MM.1S (cell line): ENCODE results near the gene RPTOR.

Source experiments
- DNase-seq: peaks from one replicate; pipeline ENCODE4 v3.0.0-alpha.2; 2015
- H2AFZ ChIP-seq: fragments of 300-600 bp; sonication (generic); 2 replicates; pipeline ENCODE4 v1.6.0; 2016; ENCODE audit warnings: antibody characterized with exemption, low read length
- H3F3A ChIP-seq: fragments of 300-600 bp; sonication (generic); 2 replicates; pipeline ENCODE4 v1.6.1; 2016; ENCODE audit warnings: mild to moderate bottlenecking, antibody characterized with exemption, low read length, moderate library complexity, mixed read lengths; ENCODE audit not compliant: insufficient read depth
- H3K27ac ChIP-seq: fragments of 300-600 bp; sonication (generic); 2 replicates; pipeline ENCODE4 v1.5.1; 2016; ENCODE audit warnings: mild to moderate bottlenecking, low read length
- H3K27me3 ChIP-seq: fragments of 300-600 bp; sonication (generic); replicated peaks from 2 replicates; pipeline ENCODE4 v1.6.0; 2016; ENCODE audit warnings: low read length; ENCODE audit not compliant: insufficient read depth
- H3K36me3 ChIP-seq: fragments of 300-600 bp; sonication (generic); replicated peaks from 2 replicates; pipeline ENCODE4 v1.6.1; 2016; ENCODE audit warnings: mild to moderate bottlenecking, low read length, mixed read lengths; ENCODE audit not compliant: insufficient read depth
- H3K4me1 ChIP-seq: fragments of 300-600 bp; sonication (generic); 2 replicates; pipeline ENCODE4 v1.6.1; 2016; ENCODE audit warnings: low read length, mixed read lengths
- H3K4me2 ChIP-seq: fragments of 300-600 bp; sonication (generic); 2 replicates; pipeline ENCODE4 v1.6.0; 2016; ENCODE audit warnings: low read depth, low read length
- H3K4me3 ChIP-seq: fragments of 300-600 bp; sonication (generic); 2 replicates; pipeline ENCODE4 v1.5.1; 2016; ENCODE audit warnings: low read length, mixed read lengths
- H3K79me2 ChIP-seq: fragments of 300-600 bp; sonication (generic); 2 replicates; pipeline ENCODE4 v1.6.1; 2016; ENCODE audit warnings: mixed run types, low read length, mixed read lengths
- H3K9ac ChIP-seq: fragments of 300-600 bp; sonication (generic); 2 replicates; pipeline ENCODE4 v1.6.1; 2016; ENCODE audit warnings: low read length, mixed read lengths
- H3K9me2 ChIP-seq: fragments of 300-600 bp; sonication (generic); replicated peaks from 2 replicates; pipeline ENCODE4 v1.6.1; 2016; ENCODE audit warnings: mild to moderate bottlenecking, low read length, mixed read lengths; ENCODE audit not compliant: insufficient read depth
- H3K9me3 ChIP-seq: fragments of 300-600 bp; sonication (generic); replicated peaks from 2 replicates; pipeline ENCODE4 v1.6.1; 2016; ENCODE audit warnings: mild to moderate bottlenecking, low read length, mixed read lengths; ENCODE audit not compliant: insufficient read depth
- H4K20me1 ChIP-seq: fragments of 300-600 bp; sonication (generic); 2 replicates; pipeline ENCODE4 v1.6.1; 2016; ENCODE audit warnings: mild to moderate bottlenecking, low read length, moderate library complexity, mixed read lengths; ENCODE audit not compliant: insufficient read depth
- EZH2 ChIP-seq: fragments of 300-600 bp; sonication (generic); optimal IDR thresholded peaks from 2 replicates; pipeline ENCODE3; 2017; ENCODE audit warnings: low read depth, mild to moderate bottlenecking, antibody characterized with exemption, low read length, mixed read lengths
- EZH2phosphoT487 ChIP-seq: fragments of 300-600 bp; sonication (generic); IDR thresholded peaks from 2 replicates; pipeline ENCODE4 v1.6.1; 2018; ENCODE audit warnings: antibody characterized with exemption, low read length
- TF ChIP-seq, protein P1 (sequence below): fragments of 300-600 bp; sonication (generic); IDR thresholded peaks from 2 replicates; pipeline ENCODE4 v1.5.1; 2016; ENCODE audit warnings: antibody characterized with exemption, low read length, mixed read lengths

The RPTOR gene

DNA sequence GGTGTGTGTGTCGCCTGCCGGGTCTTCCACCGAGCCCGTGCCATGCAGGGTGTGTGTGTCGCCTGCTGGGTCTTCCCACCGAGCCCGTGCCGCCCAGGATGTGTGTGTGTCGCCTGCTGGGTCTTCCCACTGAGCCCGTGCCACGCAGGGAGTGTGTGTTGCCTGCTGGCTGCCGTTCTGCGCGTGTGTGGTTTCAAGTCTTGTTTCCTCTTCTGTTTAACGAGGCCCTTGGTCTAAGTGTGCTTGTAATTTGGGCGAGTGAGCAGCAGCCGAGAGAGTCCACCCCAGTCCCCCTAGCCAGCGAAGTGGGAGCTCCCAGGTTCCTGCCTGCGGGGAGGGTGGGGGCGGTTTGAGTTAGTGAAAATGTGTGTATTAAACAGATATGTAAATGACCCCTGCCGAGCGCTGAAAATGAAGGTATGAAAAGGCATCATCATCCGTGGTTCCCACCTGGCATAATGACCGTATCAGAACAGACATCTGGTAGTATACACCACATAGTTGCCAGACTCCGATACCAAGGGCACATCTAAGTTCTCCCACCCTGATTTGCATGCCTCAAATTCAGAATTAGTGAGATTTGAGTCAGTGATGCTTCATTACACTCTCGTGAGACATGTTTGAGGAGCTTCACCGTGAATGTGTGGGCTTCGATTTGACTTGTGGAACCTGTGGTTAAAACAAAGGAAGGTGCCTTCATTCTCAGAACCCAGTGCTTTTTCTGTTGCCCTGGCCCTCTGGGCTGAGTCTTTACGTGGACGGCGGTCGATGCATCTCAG, 332.5 kb downstream of the RPTOR start:
- Histone ChIP-seq H3K4me1 (peaks cover 2% of the 10 kb centered on the region), H3K27ac (no peak overlapping the region), H3K4me3 (no peak overlapping the region), H3K27me3 (no peaks in the 10 kb centered on the region), H3K4me2 (no peak overlapping the region), H3K9me2 (no peaks in the 10 kb centered on the region), H3K9me3 (no peaks in the 10 kb centered on the region), H2AFZ (no peak overlapping the region), H3K9ac (no peak overlapping the region), H3K79me2 (no peaks in the 10 kb centered on the region), H4K20me1 (no peaks in the 10 kb centered on the region), H3F3A (no peaks in the 10 kb centered on the region), H3K36me3 (no peaks in the 10 kb centered on the region)
- TF ChIP-seq EZH2: no peak
- TF ChIP-seq, protein P1, sequence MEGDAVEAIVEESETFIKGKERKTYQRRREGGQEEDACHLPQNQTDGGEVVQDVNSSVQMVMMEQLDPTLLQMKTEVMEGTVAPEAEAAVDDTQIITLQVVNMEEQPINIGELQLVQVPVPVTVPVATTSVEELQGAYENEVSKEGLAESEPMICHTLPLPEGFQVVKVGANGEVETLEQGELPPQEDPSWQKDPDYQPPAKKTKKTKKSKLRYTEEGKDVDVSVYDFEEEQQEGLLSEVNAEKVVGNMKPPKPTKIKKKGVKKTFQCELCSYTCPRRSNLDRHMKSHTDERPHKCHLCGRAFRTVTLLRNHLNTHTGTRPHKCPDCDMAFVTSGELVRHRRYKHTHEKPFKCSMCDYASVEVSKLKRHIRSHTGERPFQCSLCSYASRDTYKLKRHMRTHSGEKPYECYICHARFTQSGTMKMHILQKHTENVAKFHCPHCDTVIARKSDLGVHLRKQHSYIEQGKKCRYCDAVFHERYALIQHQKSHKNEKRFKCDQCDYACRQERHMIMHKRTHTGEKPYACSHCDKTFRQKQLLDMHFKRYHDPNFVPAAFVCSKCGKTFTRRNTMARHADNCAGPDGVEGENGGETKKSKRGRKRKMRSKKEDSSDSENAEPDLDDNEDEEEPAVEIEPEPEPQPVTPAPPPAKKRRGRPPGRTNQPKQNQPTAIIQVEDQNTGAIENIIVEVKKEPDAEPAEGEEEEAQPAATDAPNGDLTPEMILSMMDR: no peak
- TF ChIP-seq EZH2phosphoT487: no peak
- no peak for DNase-seq

DNA sequence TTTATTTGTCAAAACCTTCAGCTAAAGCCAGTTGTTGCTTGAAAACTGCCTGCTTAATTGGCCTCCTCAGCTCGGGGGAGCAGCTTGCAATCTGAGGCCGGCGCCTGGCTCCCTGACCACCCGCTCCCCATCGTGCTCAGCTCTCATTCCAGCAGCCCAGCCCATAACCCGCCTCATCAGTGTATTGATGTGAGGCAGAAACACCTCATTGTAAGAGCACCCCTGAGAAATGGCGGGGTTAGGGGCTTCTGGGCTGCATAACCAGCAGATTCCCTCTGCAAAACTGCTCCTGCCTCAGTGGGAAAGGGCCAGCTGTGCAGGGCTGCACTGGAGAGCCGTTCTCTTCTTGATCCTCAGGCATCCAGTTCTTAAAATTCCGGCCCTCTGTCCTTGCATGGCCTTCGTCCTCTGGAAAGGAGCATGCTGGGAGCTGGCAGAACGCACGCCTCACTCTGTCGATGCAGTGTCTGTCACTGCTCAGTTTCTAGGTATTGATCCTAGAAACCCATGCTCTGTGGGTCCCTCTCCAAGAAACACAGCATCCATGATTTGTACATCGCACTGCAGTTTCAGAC, 333.2 kb downstream of the RPTOR start:
- TF ChIP-seq, protein P1: no peak
- TF ChIP-seq EZH2: no peak
- TF ChIP-seq EZH2phosphoT487: no peak
- no peak overlapping the region for H3K4me2 ChIP-seq
- no peaks in the 10 kb centered on the region for H3K4me1 ChIP-seq
- no peak overlapping the region for H2AFZ ChIP-seq
- no peaks in the 10 kb centered on the region for H3F3A ChIP-seq
- no peaks in the 10 kb centered on the region for H3K9me3 ChIP-seq
- H3K79me2 ChIP-seq: no peaks in the 10 kb centered on the region
- no peak for DNase-seq
- H3K9ac ChIP-seq: no peak overlapping the region
- H3K27ac ChIP-seq: no peak overlapping the region
- H3K4me3 ChIP-seq: no peak overlapping the region
- no peaks in the 10 kb centered on the region for H3K36me3 ChIP-seq
- no peaks in the 10 kb centered on the region for H3K27me3 ChIP-seq
- H3K9me2 ChIP-seq: no peaks in the 10 kb centered on the region
- no peaks in the 10 kb centered on the region for H4K20me1 ChIP-seq

DNA sequence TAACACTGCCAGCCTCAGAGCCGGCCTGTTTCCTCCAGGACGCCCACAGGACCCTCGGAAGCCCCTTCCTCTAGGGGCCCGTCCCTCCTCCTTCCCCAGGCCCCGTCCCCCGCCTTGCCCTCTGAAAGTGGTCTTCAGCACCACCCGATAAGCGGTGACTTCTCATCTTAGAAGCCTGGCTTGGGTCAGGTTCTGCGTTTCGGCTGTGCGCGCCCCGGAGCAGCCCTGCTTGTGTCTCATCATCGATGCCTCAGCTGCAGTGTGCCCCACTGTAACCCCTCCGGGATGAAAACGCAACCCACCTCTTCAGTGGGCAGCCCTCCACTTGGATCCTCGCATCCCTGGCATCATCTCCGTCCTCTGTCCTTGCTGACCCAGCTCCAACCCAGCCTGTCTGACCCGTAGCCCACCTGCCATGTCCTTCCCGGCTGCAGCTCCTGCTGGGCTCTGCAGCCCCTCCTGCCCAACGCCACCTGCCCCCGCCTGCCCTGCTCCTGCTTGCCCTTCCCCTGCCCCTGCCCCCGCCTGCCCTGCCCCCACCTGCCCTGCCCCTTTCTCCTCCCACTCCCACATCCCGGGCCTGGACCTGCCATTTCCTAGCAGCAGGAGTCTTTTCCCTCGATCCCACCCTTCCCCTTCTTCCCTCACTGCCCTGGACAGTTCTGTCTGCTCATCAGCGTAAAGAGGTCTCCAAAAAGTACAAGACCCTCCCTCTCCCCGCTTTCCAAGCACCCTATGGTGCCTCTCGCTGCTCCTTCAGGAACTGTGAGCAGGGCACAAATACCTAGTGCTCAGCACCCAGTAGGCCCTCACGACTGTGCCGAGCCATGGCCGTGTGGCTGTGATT, 334.5 kb downstream of the RPTOR start:
- H3K36me3 ChIP-seq: no peaks in the 10 kb centered on the region
- H3K9me3 ChIP-seq: no peaks in the 10 kb centered on the region
- H3K9ac ChIP-seq: no peak overlapping the region
- H3K4me1 ChIP-seq: no peaks in the 10 kb centered on the region
- DNase-seq: no peak
- H3K9me2 ChIP-seq: no peaks in the 10 kb centered on the region
- TF ChIP-seq EZH2 (no peak), EZH2phosphoT487 (no peak)
- TF ChIP-seq, protein P1: no peak
- no peaks in the 10 kb centered on the region for H3F3A ChIP-seq
- no peak overlapping the region for H3K27ac ChIP-seq
- no peaks in the 10 kb centered on the region for H3K79me2 ChIP-seq
- no peaks in the 10 kb centered on the region for H3K27me3 ChIP-seq
- H4K20me1 ChIP-seq: no peaks in the 10 kb centered on the region
- no peak overlapping the region for H2AFZ ChIP-seq
- no peak overlapping the region for H3K4me3 ChIP-seq
- H3K4me2 ChIP-seq: no peak overlapping the region
